ENCODE data around the gene PSMC1.
"Not testable (repeated sequence)": the region's sequence is repeated elsewhere in the genome, so short reads cannot be mapped to it uniquely, and the experiment has no call there.

Gene PSMC1

GRCh38 chr14:90256354-90257131 lies at the start of gene PSMC1:
Gene PSMC1 (plus strand): TSS chr14:90256553. CDS start chr14:90256598, 45 bp downstream.
- FAIRE-seq, result peak; percentile 82
- DNase-seq (ENCODE audit: insufficient read length, low spot score), result peak; percentile 90

GRCh38 chr14:90213099-90213748 lies 43.1 kb upstream of the PSMC1 start:
- no peak for DNase-seq (ENCODE audit: insufficient read length, low spot score)

GRCh38 chr14:90228478-90228877 lies 27.9 kb upstream of the PSMC1 start:
- DNase-seq (ENCODE audit: insufficient read length, low spot score) (no peak), FAIRE-seq (no peak)

More at GRCh38 chr14:90213099-90213748, 43.1 kb upstream of the PSMC1 start:
- FAIRE-seq, result no peak

- not testable (repeated sequence) for DNase-seq (ENCODE audit: insufficient read length, low spot score); FAIRE-seq
Measured at GRCh38 chr14:90229942-90230341, 26.4 kb upstream of the PSMC1 start.

GRCh38 chr14:90235179-90235976 lies 21.0 kb upstream of the PSMC1 start:
- FAIRE-seq (no peak), DNase-seq (ENCODE audit: insufficient read length, low spot score) (peak; percentile 78)

- DNase-seq (ENCODE audit: insufficient read length, low spot score), result no peak
- no peak for FAIRE-seq
Measured at GRCh38 chr14:90239139-90239538, 17.2 kb upstream of the PSMC1 start.

GRCh38 chr14:90242444-90242843 lies 13.9 kb upstream of the PSMC1 start:
- FAIRE-seq, result no peak
- DNase-seq (ENCODE audit: insufficient read length, low spot score), result no peak

- DNase-seq (ENCODE audit: insufficient read length, low spot score), result no peak
- FAIRE-seq, result no peak
Measured at GRCh38 chr14:90246936-90247335, 9.4 kb upstream of the PSMC1 start.

GRCh38 chr14:90247441-90247840 lies 8.9 kb upstream of the PSMC1 start:
- not testable (repeated sequence) for DNase-seq (ENCODE audit: insufficient read length, low spot score)

GRCh38 chr14:90248594-90248993 lies 7.8 kb upstream of the PSMC1 start:
- no peak for FAIRE-seq
- DNase-seq (ENCODE audit: insufficient read length, low spot score), result no peak

More at GRCh38 chr14:90247441-90247840, 8.9 kb upstream of the PSMC1 start:
- not testable (repeated sequence) for FAIRE-seq

- DNase-seq (ENCODE audit: insufficient read length, low spot score) (no peak), FAIRE-seq (no peak)
Measured at GRCh38 chr14:90253826-90254225, 2.5 kb upstream of the PSMC1 start.

GRCh38 chr14:90255871-90256270 lies 482 bp upstream of the PSMC1 start:
- DNase-seq (ENCODE audit: insufficient read length, low spot score) (no peak), FAIRE-seq (no peak)

GRCh38 chr14:90263748-90264449 lies 7.5 kb downstream of the PSMC1 start:
- FAIRE-seq, result no peak
- DNase-seq (ENCODE audit: insufficient read length, low spot score), result no peak

- no peak for FAIRE-seq
- DNase-seq (ENCODE audit: insufficient read length, low spot score), result no peak
Measured at GRCh38 chr14:90266441-90267154, 10.2 kb downstream of the PSMC1 start.

GRCh38 chr14:90268420-90268819 lies 12.1 kb downstream of the PSMC1 start:
- DNase-seq (ENCODE audit: insufficient read length, low spot score), result no peak
- FAIRE-seq, result no peak

- no peak for FAIRE-seq
- DNase-seq (ENCODE audit: insufficient read length, low spot score), result no peak
Measured at GRCh38 chr14:90272523-90272922, 16.2 kb downstream of the PSMC1 start.

- DNase-seq (ENCODE audit: insufficient read length, low spot score) (no peak), FAIRE-seq (no peak)
Measured at GRCh38 chr14:90273532-90273931, 17.2 kb downstream of the PSMC1 start.

GRCh38 chr14:90274019-90274418 lies 17.7 kb downstream of the PSMC1 start:
- FAIRE-seq (no peak), DNase-seq (ENCODE audit: insufficient read length, low spot score) (no peak)

GRCh38 chr14:90274808-90275457 lies 18.6 kb downstream of the PSMC1 start:
- peak; percentile 16 for FAIRE-seq
- no peak for DNase-seq (ENCODE audit: insufficient read length, low spot score)

GRCh38 chr14:90275458-90275814 lies 19.1 kb downstream of the PSMC1 start:
- FAIRE-seq, result no peak

More at GRCh38 chr14:90275458-90275814, 19.1 kb downstream of the PSMC1 start:
- no peak for DNase-seq (ENCODE audit: insufficient read length, low spot score)

All from HTR-8/SVneo (cell line).